ENCODE measurements around the gene PRKAR1B. TPM values are rescaled to one million over a fixed set of nuclear protein-coding genes. Genes with fewer than 3 reads are reported as not detected.
A peak's percentile ranks its signal among the peaks of the same experiment; 100 is the strongest.

The PRKAR1B gene
- polyA plus RNA-seq, 1 of the 3 experiments (the other 2 are of a cell fraction) = 63.7 TPM

- Histone ChIP-seq H4K20me1 (ENCODE audit: insufficient read depth) (no peaks in the 10 kb centered on the region), H3K9me2 (no peaks in the 10 kb centered on the region), H3K36me3 (replicated peaks in 1 of 2; ENCODE audit: control insufficient read depth in 1 of 2, insufficient read depth in 2 of 2, low read length in 1 of 2) (peaks cover 0 to 10% of the 10 kb centered on the region in 2 experiments), H3K27me3 (ENCODE audit: insufficient read depth) (no peaks in the 10 kb centered on the region), H2AFZ (ENCODE audit: low read depth) (peak overlapping the region; percentile 80), H3K4me2 (peak overlapping the region; percentile 66), H3F3A (replicated peaks; ENCODE audit: insufficient read depth) (peaks cover 16% of the 10 kb centered on the region), H3K4me3 (ENCODE audit: low read depth in 2 of 2, low read length in 1 of 2) (no peak overlapping the region), H3K27ac (ENCODE audit: low read depth in 2 of 2, low read length in 1 of 2) (peak overlapping the region; percentile 9 to 89; a peak in 3 of 4 replicates), H3K9ac (peak overlapping the region; percentile 67), H3K4me1 (ENCODE audit: control insufficient read depth in 1 of 2, insufficient read depth in 2 of 2, low read depth in 1 of 2, low read length in 1 of 2) (peaks cover 0 to 23% of the 10 kb centered on the region in 2 experiments; a peak in 3 of 4 replicates), H3K9me3 (no peaks in the 10 kb centered on the region), H3K79me2 (ENCODE audit: insufficient read depth) (no peaks in the 10 kb centered on the region)
- WGBS (ENCODE audit: low lambda C conversion rate) = 63% methylated on average over 33 of the region's 37 CpGs
- DNase-seq = no peak
- POLR2A ChIA-PET = no interaction called here
- CTCF ChIA-PET = no interaction called here
- peak; percentile 48; the same call in 1 of the 2 replicates for TF ChIP-seq NFIC (IDR thresholded peaks at IDR 0.05; ENCODE audit: borderline replicate concordance)
- no peak for TF ChIP-seq USF2 (IDR thresholded peaks at IDR 0.05; ENCODE audit: borderline replicate concordance, low read depth, low read length)
- no peak for TF ChIP-seq MEF2A (IDR thresholded peaks at IDR 0.05; ENCODE audit: borderline replicate concordance, low read depth)
- TF ChIP-seq EZH2phosphoT487 (IDR thresholded peaks at IDR 0.05; ENCODE audit: borderline replicate concordance, low read depth) = no peak
- TF ChIP-seq JUND (IDR thresholded peaks at IDR 0.05) = no peak; the same call in 1 of the 2 replicates
- TF ChIP-seq SIN3A (IDR thresholded peaks at IDR 0.05; ENCODE audit: borderline replicate concordance, low read depth, low read length) = no peak
- no peak for TF ChIP-seq FOXJ3 (CRISPR knock-in tag; IDR thresholded peaks at IDR 0.05)
- peak; percentile 83 for TF ChIP-seq USF1 (IDR thresholded peaks at IDR 0.05; ENCODE audit: borderline replicate concordance, low read depth)
- peak; percentile 73; the same call in 1 of the 2 replicates for TF ChIP-seq FOSL2 (IDR thresholded peaks at IDR 0.05; ENCODE audit: borderline replicate concordance, low read depth)
- no peak for TF ChIP-seq MXI1 (IDR thresholded peaks at IDR 0.05; ENCODE audit: low read depth, low read length)
- peak; percentile 56; the same call in 1 of the 2 replicates for TF ChIP-seq ELF1 (IDR thresholded peaks at IDR 0.05)
- no peak for TF ChIP-seq TEAD4 (IDR thresholded peaks at IDR 0.05; ENCODE audit: borderline replicate concordance, insufficient read depth)
- TF ChIP-seq YY1 (IDR thresholded peaks at IDR 0.05; ENCODE audit: low read depth) = peak; percentile 42; the same call in 1 of the 2 replicates
- 0 out of 2 replicates have a peak, but pooled peaks have one; percentile 25 for TF ChIP-seq PBX3 (IDR thresholded peaks at IDR 0.05)
- TF ChIP-seq FOXM1 (IDR thresholded peaks at IDR 0.05; ENCODE audit: low read depth) = 0 out of 2 replicates have a peak, but pooled peaks have one; percentile 43
- no peak for TF ChIP-seq SMC3 (IDR thresholded peaks at IDR 0.05; ENCODE audit: low read depth, low read length)
- TF ChIP-seq RCOR1 (IDR thresholded peaks at IDR 0.05; ENCODE audit: low read length) = no peak
- TF ChIP-seq MAX (IDR thresholded peaks at IDR 0.05; ENCODE audit: low read depth) = peak; percentile 98
- no peak for TF ChIP-seq POLR2AphosphoS5 (IDR thresholded peaks at IDR 0.05; ENCODE audit: low read depth, low read length)
- peak; percentile 48; the same call in 1 of the 2 replicates for TF ChIP-seq REST (IDR thresholded peaks at IDR 0.05; ENCODE audit: low read depth, low read length)
- TF ChIP-seq ZBTB33 (IDR thresholded peaks at IDR 0.05; ENCODE audit: borderline replicate concordance, low read depth) = peak; percentile 38; the same call in 1 of the 2 replicates
- peak in 1 of 2 experiments; percentile 68; a peak in 1 of 4 replicates for TF ChIP-seq EP300 (IDR thresholded peaks at IDR 0.05; ENCODE audit: borderline replicate concordance in 1 of 2, low read depth in 1 of 2, low read length in 1 of 2)
- no peak for TF ChIP-seq RFX5 (IDR thresholded peaks at IDR 0.05; ENCODE audit: low read length)
Observed at GRCh38 chr7:604001-604883, 122.8 kb downstream of the PRKAR1B start.
